Erythroblast (primary cell): ENCODE data around the gene SV2C.

ENCODE experiments used
- GATA1 ChIP-seq: IDR thresholded peaks from 2 replicates; pipeline ENCODE4 v1.6.1; 2011; ENCODE audit warnings: low read depth, mild to moderate bottlenecking, control low read depth, low read length, moderate library complexity
- POLR2A ChIP-seq: IDR thresholded peaks from 2 replicates; pipeline ENCODE4 v1.6.1; 2011; ENCODE audit warnings: mild to moderate bottlenecking, low read length

GRCh38 chr5:76166886-76167576 is 83.8 kb downstream of the SV2C start:
- TF ChIP-seq POLR2A (no peak), GATA1 (no peak)
